ENCODE data around the gene FREM1.

Gene FREM1

DNA sequence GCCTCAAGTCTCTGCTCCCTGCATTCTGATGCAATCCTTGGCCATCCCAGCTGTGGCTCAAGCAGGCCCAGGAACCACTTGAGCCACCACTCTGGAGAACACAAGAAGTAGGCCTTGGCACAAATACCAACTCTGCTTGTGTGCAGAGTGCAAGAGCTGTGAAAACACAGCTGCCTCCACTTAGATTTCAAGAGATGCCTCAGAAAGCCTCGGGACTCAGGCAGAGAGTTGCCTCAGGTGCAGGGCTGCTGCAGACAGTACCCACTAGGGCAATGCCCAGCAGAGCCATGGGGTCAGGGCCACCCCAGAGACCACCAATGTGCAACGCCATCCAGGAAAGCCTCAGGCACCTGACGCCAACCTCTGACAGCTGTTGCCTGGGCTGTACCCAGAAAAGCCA lies 82.4 kb downstream of the FREM1 start:
- Histone ChIP-seq H3K9ac (ENCODE audit: low read length) (no peak overlapping the region), H3K4me1 (ENCODE audit: control insufficient read depth, insufficient read depth, low read length) (no peaks in the 10 kb centered on the region), H3K4me3 (ENCODE audit: low read length) (no peak overlapping the region), H3K36me3 (ENCODE audit: control insufficient read depth, insufficient read depth, low read length) (no peaks in the 10 kb centered on the region), H3K9me3 (ENCODE audit: control insufficient read depth, low read length) (no peaks in the 10 kb centered on the region), H3K27me3 (ENCODE audit: control insufficient read depth, insufficient read depth, low read length) (no peaks in the 10 kb centered on the region)

DNA sequence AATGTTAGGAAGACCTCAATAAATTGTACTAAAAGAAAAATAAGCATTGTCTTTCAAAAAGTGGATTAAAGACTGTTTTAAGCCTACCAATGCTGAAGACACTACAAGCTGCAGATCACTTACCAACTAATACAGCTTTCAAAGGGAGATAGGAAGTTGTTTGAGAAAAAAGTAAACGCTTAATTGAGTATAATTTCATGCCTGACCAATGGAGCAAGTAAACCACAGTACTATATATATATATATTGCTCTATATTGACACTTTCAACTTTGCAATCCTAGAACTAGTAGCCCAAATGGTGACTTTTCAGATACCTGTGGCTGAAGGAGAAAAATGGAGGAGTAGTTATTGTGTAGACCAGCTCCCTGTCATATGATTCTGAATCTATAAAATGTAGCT lies 85.7 kb downstream of the FREM1 start:
- H3K9me3 ChIP-seq (ENCODE audit: control insufficient read depth, low read length), result no peaks in the 10 kb centered on the region
- H3K36me3 ChIP-seq (ENCODE audit: control insufficient read depth, insufficient read depth, low read length), result no peaks in the 10 kb centered on the region
- H3K27me3 ChIP-seq (ENCODE audit: control insufficient read depth, insufficient read depth, low read length), result no peaks in the 10 kb centered on the region
- H3K4me1 ChIP-seq (ENCODE audit: control insufficient read depth, insufficient read depth, low read length), result no peaks in the 10 kb centered on the region
- H3K9ac ChIP-seq (ENCODE audit: low read length), result no peak overlapping the region
- no peak overlapping the region for H3K4me3 ChIP-seq (ENCODE audit: low read length)

DNA sequence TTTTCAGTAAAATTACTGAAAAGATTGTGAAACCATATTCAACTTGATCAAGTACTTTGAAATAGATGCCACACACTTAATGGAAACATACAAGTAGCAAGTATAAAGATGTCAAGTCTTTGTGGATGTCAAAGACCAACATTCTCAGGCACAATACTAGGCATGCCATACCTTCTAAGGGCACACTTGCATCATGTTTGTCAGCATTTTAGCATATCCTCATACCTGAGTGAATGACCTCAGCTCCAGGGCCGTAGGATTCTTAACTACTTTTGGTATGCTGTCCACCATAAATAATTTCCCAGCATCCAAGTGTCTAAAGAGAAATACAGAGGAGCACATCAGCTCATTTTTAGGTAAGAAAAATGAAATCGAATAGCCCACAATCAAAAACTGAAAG lies 86.4 kb downstream of the FREM1 start:
- no peaks in the 10 kb centered on the region for H3K27me3 ChIP-seq (ENCODE audit: control insufficient read depth, insufficient read depth, low read length)
- no peaks in the 10 kb centered on the region for H3K9me3 ChIP-seq (ENCODE audit: control insufficient read depth, low read length)
- H3K9ac ChIP-seq (ENCODE audit: low read length), result no peak overlapping the region
- no peaks in the 10 kb centered on the region for H3K4me1 ChIP-seq (ENCODE audit: control insufficient read depth, insufficient read depth, low read length)
- H3K4me3 ChIP-seq (ENCODE audit: low read length), result no peak overlapping the region
- H3K36me3 ChIP-seq (ENCODE audit: control insufficient read depth, insufficient read depth, low read length), result no peaks in the 10 kb centered on the region

DNA sequence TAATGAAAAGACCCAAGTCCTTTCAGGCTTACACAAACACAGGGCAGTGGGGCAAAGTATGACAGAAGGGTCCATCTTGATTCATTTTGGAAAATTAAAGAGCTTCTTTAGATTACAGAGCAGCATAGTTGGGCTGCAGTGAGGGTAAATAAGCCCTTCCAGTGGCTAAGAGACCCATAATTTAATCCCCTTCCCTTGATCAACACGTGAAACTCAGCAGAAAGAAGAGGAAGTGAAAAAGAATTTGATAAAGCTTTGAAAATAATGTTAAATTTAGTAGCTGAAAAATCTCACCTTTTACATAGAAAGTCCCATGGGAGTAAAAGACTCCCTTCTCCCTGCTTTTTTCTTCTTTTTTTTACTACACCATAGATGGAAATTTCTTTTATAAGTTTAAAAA lies 87.6 kb downstream of the FREM1 start:
- no peaks in the 10 kb centered on the region for H3K36me3 ChIP-seq (ENCODE audit: control insufficient read depth, insufficient read depth, low read length)

DNA sequence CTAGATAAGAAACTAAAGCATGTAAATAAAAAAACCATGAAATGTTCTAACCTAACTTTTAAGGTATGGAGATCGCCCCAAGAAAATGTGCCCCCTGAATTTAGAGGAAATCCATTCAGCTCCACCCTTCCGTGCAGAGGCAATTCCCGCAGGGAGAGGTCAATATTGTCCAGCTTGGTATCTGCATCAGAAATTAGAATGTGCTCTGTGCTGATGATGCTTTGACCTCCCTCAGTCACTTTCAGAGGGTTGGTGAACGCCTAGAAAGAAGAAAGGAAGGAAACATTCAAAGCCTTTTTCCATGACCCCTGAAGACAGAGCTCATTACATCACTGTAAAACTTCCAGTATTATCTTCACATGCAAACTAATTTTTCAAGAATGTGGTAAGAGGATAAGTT lies 91.0 kb downstream of the FREM1 start:
- Histone ChIP-seq H3K4me3 (ENCODE audit: low read length) (no peak overlapping the region), H3K9ac (ENCODE audit: low read length) (no peak overlapping the region), H3K36me3 (ENCODE audit: control insufficient read depth, insufficient read depth, low read length) (no peaks in the 10 kb centered on the region), H3K9me3 (ENCODE audit: control insufficient read depth, low read length) (no peaks in the 10 kb centered on the region), H3K4me1 (ENCODE audit: control insufficient read depth, insufficient read depth, low read length) (no peaks in the 10 kb centered on the region), H3K27me3 (ENCODE audit: control insufficient read depth, insufficient read depth, low read length) (no peaks in the 10 kb centered on the region)

More for the DNA sequence above, 87.6 kb downstream of the FREM1 start:
- Histone ChIP-seq H3K4me1 (ENCODE audit: control insufficient read depth, insufficient read depth, low read length) (no peaks in the 10 kb centered on the region), H3K4me3 (ENCODE audit: low read length) (no peak overlapping the region), H3K27me3 (ENCODE audit: control insufficient read depth, insufficient read depth, low read length) (no peaks in the 10 kb centered on the region), H3K9me3 (ENCODE audit: control insufficient read depth, low read length) (no peaks in the 10 kb centered on the region), H3K9ac (ENCODE audit: low read length) (no peak overlapping the region)

DNA sequence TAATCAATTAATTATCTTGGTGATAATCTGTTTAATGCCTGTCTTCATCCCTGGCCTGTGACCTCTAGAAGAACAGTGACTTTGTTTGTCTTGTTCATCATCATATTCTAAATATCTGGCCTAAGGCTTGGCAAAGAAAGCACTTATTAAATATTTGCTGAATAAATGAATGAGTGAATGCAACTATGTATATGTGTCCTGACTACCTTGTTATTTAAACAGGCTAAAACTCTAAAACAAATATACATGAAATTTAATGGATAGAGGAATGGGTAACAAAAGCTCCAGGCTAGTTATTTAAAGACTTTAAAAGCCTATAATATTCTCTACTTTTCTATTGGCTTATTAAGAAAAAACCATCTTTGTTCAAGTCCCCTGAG lies 96.0 kb downstream of the FREM1 start:
- Histone ChIP-seq H3K4me3 (ENCODE audit: low read length) (no peak overlapping the region), H3K9ac (ENCODE audit: low read length) (no peak overlapping the region), H3K27me3 (ENCODE audit: control insufficient read depth, insufficient read depth, low read length) (no peaks in the 10 kb centered on the region), H3K4me1 (ENCODE audit: control insufficient read depth, insufficient read depth, low read length) (no peaks in the 10 kb centered on the region), H3K36me3 (ENCODE audit: control insufficient read depth, insufficient read depth, low read length) (no peaks in the 10 kb centered on the region), H3K9me3 (ENCODE audit: control insufficient read depth, low read length) (no peaks in the 10 kb centered on the region)

DNA sequence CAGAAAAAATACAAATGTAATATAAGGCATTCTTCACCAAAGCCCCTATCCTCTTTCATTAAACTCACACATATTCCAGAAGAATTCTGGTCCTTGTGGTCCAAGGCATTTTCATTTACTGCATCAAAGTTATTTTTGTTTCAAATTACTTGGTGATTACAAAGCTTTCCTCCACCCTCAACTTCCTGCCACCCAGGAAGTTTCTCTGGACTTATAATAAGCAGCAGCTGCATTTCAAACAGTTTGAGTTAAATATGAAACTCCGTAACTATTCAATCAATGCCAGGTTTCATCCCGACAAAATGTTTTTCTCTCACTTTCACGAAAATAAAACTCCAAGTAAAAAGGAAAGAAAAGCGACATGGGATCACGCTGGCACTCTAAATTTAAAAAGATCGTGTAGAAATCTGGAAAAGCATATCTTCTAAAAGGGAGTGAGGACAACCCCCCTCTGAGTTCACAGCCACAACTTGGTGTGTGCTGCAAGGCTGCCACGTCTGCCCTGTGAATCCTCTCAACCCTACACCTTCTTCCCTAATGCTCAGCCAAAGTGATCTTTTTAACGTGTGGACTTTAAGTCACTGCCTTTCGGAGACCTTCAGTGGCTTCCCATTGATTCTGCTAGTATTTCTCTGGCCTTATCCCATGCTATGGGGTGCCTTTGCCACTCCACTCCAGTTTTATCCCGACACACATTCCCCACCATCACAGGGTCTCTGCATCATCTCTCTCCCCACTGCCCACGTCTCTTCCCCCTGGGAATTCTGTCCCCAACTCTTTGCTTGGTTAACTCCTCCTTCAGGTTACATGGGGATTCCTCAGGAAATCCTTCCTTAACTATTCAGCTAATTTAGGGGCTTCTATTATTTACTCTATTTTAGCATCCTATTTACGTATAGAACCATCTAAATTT lies 96.6 kb downstream of the FREM1 start:
- Histone ChIP-seq H3K4me1 (ENCODE audit: control insufficient read depth, insufficient read depth, low read length) (no peaks in the 10 kb centered on the region), H3K27me3 (ENCODE audit: control insufficient read depth, insufficient read depth, low read length) (no peaks in the 10 kb centered on the region), H3K36me3 (ENCODE audit: control insufficient read depth, insufficient read depth, low read length) (no peaks in the 10 kb centered on the region), H3K9ac (ENCODE audit: low read length) (no peak overlapping the region), H3K4me3 (ENCODE audit: low read length) (no peak overlapping the region), H3K9me3 (ENCODE audit: control insufficient read depth, low read length) (no peaks in the 10 kb centered on the region)

DNA sequence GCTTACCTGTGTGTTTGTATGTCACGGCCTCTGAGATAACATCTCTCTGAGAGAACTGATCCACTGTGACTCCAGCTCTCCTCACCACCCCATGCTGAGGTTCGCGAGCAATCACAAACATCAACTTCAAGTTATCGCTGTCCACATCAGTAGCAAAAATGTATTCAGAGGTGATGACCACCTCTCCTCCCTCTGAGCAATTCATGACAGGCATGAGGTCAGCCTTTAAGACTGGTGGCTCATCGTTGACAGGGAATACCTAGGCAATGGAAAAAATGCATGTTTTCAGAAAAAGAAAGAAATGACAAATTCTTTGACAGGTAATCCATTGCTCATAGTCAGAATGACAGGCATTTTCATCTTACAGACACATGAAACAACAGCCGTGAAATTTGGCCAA lies 97.4 kb downstream of the FREM1 start:
- Histone ChIP-seq H3K36me3 (ENCODE audit: control insufficient read depth, insufficient read depth, low read length) (no peaks in the 10 kb centered on the region), H3K9me3 (ENCODE audit: control insufficient read depth, low read length) (no peaks in the 10 kb centered on the region), H3K4me3 (ENCODE audit: low read length) (no peak overlapping the region)

DNA sequence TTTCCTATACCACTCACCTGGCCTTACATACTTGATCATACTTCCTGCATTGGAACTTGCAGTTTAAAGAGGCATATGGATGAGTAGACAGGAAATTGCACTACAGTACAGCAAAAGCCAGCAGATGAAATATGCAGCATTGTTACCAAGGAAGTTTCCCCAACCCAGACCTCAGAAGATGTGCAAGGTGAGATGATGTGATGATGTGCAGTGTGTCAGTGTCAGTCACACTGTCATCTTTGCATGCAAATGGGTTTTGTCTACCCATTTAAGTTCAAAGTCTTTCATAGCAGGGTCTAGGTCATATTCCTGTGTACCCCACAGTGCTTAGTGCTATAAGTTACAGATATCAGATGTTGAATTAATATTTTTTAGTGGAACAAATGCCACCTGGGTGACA lies 98.4 kb downstream of the FREM1 start:
- Histone ChIP-seq H3K36me3 (ENCODE audit: control insufficient read depth, insufficient read depth, low read length) (no peaks in the 10 kb centered on the region), H3K4me3 (ENCODE audit: low read length) (no peak overlapping the region), H3K4me1 (ENCODE audit: control insufficient read depth, insufficient read depth, low read length) (no peaks in the 10 kb centered on the region), H3K9me3 (ENCODE audit: control insufficient read depth, low read length) (no peaks in the 10 kb centered on the region), H3K27me3 (ENCODE audit: control insufficient read depth, insufficient read depth, low read length) (no peaks in the 10 kb centered on the region), H3K9ac (ENCODE audit: low read length) (no peak overlapping the region)

More for the DNA sequence above, 97.4 kb downstream of the FREM1 start:
- H3K9ac ChIP-seq (ENCODE audit: low read length), result no peak overlapping the region
- no peaks in the 10 kb centered on the region for H3K4me1 ChIP-seq (ENCODE audit: control insufficient read depth, insufficient read depth, low read length)
- no peaks in the 10 kb centered on the region for H3K27me3 ChIP-seq (ENCODE audit: control insufficient read depth, insufficient read depth, low read length)

DNA sequence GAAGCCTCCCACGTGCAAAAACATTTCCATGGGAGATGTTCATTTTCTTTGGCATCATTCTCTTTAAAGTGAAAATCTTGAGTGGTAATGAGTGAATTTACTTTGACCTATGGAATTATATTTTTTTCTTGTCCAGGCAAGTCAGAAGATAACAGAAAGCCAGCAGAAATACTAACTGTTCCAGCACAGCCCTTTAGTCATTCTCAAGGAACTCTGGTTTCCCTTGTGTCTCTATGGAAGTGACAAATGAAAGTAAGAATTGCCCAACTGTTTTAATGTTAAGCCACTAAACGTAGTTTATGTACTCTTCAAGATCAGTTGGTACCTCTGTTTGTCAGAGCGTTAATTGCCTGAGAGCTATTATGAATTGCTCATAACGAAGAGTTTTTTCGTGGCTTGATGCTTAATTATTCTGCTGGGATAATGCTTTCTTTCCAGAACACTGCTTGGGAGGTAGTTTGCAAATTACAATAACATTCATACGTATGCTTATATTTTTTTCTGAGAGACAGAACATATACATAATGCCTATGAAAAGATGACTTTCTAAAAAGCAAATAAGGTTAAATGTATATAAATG lies 103.2 kb downstream of the FREM1 start:
- Histone ChIP-seq H3K36me3 (ENCODE audit: control insufficient read depth, insufficient read depth, low read length) (no peaks in the 10 kb centered on the region), H3K9me3 (ENCODE audit: control insufficient read depth, low read length) (no peaks in the 10 kb centered on the region), H3K4me3 (ENCODE audit: low read length) (no peak overlapping the region), H3K27me3 (ENCODE audit: control insufficient read depth, insufficient read depth, low read length) (no peaks in the 10 kb centered on the region), H3K9ac (ENCODE audit: low read length) (no peak overlapping the region), H3K4me1 (ENCODE audit: control insufficient read depth, insufficient read depth, low read length) (no peaks in the 10 kb centered on the region)

DNA sequence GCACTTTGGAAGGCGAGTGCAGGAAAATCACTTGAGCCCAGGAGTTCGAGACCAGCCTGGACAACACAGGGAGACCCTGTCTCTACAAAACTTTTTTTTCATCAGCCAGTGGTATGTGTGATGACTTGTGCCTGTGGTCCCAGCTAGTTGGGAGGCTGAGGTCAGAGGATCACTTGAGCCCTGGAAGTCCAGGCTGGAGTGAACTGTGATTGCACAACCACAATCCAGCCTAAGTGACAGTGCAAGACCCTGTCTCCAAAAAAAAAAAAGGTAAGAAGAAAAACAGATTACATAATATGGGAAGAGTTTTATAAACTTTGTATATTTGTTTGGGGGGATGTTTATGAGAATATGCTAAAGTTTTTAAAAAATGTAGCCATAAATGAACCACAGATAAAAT lies 111.2 kb downstream of the FREM1 start:
- H3K4me1 ChIP-seq (ENCODE audit: control insufficient read depth, insufficient read depth, low read length), result no peaks in the 10 kb centered on the region
- no peaks in the 10 kb centered on the region for H3K9me3 ChIP-seq (ENCODE audit: control insufficient read depth, low read length)
- no peaks in the 10 kb centered on the region for H3K27me3 ChIP-seq (ENCODE audit: control insufficient read depth, insufficient read depth, low read length)
- no peak overlapping the region for H3K9ac ChIP-seq (ENCODE audit: low read length)
- no peak overlapping the region for H3K4me3 ChIP-seq (ENCODE audit: low read length)
- no peaks in the 10 kb centered on the region for H3K36me3 ChIP-seq (ENCODE audit: control insufficient read depth, insufficient read depth, low read length)

DNA sequence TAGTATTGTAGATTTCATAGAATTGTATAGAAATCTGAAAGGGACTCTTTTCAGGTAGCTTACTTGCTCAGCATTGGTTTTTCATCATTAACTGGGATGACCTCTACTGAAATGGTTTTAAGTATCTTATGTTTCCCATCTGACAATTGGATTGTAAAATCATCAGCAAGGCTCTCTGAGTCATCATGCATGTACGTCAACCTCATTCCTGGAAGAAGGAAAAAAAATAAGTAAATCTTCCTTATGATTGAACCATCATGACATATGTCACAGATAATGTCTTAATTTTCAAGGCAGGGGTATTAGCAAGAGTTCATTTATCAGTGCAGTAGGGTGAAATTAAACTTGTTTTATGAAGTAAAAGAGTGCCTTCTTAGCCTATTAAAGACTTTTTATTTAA lies 112.8 kb downstream of the FREM1 start:
- H3K36me3 ChIP-seq (ENCODE audit: control insufficient read depth, insufficient read depth, low read length), result no peaks in the 10 kb centered on the region

More for the DNA sequence above, 112.8 kb downstream of the FREM1 start:
- no peak overlapping the region for H3K9ac ChIP-seq (ENCODE audit: low read length)
- H3K27me3 ChIP-seq (ENCODE audit: control insufficient read depth, insufficient read depth, low read length), result no peaks in the 10 kb centered on the region
- H3K9me3 ChIP-seq (ENCODE audit: control insufficient read depth, low read length), result no peaks in the 10 kb centered on the region
- no peaks in the 10 kb centered on the region for H3K4me1 ChIP-seq (ENCODE audit: control insufficient read depth, insufficient read depth, low read length)
- H3K4me3 ChIP-seq (ENCODE audit: low read length), result no peak overlapping the region
